NCI-H1105 treated with DMSO at 0.1 percent for 48 hours (cell line): ENCODE measurements around the gene AKT1.
A peak's percentile ranks its signal among the peaks of the same experiment; 100 is the strongest.
"Not testable (repeated sequence)": the region's sequence is repeated elsewhere in the genome, so short reads cannot be mapped to it uniquely, and the experiment has no call there.

Experiments
- DNase-seq: peaks from one replicate; lab custom pipeline; 2025; lab: John Stamatoyannopoulos, UW

Gene AKT1

DNA sequence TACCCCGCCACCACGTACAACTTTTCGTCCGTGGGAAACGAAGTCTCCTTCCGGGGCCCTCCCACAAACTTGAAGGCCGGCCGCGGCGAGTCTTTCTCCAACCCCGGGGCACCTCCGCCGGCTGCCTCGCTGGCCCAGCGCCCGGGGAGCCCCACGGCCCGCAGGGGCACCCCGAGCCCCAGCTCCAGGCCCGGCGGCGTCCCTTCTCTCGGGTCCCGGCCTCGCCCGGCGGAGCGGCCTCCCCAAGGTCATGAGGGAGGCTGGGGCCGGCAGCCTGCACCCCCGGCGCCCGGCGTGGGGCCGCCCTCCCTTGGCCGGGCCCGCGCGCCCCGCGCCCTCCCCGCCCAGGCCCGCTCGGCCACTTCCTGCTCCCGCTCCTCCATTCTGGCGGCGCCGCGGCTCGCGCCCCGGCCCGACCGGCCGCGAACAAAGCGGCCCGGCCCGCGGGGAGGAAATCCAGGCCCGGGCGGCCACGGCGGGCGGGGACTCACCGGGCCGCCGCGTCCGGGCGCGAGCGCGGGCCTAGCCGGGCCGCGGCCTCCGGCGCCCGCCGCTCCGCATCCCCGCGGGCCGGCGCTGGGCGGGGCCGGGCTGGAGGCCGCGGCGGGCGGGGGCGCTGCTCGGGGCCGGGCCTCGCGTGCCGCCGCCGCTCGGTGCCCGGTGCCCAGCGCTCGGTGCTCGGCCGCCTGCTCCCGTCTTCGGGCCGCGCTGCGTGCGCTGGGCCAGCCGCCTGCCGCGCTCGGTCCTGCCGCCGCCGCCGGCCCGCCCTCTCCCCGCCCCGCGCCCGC is at the start of gene AKT1:
AKT1 (minus strand) TSS at position 756 of the 788 bp plus-strand sequence. CDS start 3,105 bp downstream, outside the sequence.
- DNase-seq = no peak

DNA sequence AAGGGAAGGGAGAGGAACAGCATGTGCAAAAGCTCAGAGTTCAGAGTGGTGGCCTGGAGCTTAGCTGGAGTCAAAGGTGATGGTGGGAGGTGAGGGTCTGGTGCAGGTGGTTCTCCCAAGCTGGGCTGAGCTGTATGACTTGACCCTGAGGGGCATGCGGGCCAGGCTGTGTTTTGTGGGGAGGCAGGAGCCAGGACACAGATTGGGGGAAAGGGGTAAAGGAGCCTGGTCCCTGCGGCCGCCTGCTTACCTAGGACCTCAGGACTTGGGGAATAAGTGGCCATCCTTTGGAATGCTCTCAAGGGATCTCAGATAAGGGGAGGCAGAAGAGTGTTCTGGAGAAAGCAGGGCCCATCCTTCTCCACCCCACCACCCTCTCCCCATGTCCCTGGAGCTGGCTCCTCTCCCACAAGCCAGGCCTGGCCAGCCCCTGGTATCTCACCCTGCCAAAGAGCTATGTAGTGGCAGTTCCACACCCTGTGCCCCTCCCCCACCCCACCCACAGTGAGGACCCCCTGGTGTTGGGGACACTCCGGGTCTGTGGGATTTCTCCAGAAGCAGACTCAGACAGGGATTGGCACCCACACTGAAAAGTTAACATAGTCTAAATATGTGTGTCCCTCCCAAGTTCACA is 49.6 kb upstream of the AKT1 start:
- DNase-seq = no peak

DNA sequence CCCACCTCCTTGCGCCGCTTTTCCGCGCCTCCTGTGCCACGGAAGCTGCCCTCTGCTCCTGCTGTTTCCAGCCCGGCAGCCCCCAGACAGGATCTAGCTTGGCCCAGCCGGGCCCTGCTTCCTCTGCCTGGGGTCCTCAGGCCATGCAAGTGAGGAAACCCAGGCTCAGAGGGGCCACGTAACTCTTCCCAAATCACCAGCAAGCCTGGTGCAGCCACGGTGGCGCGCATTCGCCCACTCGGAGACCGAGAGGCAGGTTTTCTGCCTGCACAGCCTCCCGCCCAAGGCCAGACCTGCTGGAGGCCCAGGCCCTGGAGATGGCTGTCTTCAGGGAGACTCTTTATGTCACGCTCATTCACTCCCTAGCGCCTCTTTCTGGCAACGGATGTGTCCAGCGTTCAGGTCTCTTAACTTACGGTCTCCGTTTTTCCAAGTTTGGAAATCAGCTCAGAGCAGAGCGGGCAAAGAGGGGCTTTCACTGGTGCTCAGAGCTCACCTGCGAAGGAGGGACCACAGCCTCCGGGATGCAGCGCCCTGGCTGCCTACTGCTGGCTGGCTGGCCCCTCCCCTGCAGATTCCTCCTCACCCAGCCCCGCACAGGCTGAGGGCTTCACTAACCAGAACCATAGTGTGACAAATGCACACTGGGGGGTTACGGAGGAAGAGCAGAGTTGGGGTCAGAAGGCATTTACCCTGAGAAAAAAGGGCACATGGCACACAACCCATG is 48.9 kb upstream of the AKT1 start:
- no peak for DNase-seq

DNA sequence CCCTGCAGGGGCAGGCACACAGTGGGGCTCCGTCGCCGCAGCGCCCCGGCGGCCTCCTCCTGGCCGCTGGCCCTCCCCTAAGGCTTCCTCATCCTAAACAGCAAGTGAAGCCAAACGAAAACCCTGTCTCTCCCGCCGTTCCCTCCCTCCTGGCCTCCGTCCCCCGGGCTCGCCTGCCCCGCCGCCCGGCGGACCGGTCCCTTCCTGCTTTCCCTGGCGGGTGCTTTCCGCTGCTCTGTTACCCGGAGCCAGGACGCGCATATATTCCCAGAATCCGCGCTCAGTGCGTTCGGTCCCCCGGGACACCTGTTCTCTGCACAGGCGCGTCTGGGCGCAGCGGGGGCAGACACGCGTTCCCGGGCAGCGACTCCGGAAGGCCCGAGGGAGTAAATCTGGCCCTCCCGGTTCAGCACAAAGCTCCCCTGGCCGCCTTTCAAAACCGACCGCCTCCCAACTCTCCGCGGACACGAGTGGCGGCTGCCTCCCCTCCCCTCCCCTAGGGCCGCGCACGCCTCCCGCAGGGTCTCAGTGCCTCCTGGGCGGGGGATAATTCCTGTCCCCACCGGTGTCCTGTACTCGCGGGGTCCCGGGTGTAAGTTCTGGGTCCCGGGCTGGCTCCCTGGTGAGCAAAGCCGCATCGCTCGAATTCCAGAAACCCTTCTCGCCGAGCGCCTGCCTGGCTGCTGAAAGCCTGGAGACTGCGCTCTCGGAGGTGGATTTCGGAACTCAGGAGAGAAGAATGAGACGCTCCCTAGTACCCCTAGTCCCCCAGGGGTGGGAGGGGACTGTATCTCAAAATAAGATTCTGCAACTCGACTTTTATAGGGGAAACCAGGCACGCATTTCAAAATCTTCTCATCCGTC is 48.1 kb upstream of the AKT1 start:
- DNase-seq = no peak

GRCh38 chr14:104843006-104843405 is 47.5 kb upstream of the AKT1 start:
- no peak for DNase-seq

- DNase-seq = no peak
Observed at GRCh38 chr14:104841730-104842129, 46.2 kb upstream of the AKT1 start.

- DNase-seq = not testable (repeated sequence)
Observed at GRCh38 chr14:104836171-104836935, 40.8 kb upstream of the AKT1 start.

DNA sequence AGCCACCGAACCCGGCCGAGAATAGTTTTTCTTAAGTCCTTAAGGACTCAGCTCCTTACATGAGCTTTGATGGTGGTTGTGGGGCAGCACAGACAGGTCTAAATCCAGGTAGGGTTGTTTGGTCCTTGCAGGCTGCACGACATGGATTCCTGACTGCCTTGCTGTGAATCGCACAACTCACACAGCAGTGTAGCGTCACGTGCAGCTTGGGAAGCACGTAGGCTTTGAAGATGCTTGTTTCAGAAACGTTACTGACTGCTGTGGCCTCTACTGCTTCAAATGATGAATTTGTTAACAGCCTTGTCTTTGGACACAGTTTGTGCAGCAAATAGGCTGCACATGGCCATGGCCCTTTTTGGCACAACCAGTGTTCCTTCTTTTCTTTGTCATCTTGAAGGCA is 35.2 kb upstream of the AKT1 start:
- no peak for DNase-seq

DNA sequence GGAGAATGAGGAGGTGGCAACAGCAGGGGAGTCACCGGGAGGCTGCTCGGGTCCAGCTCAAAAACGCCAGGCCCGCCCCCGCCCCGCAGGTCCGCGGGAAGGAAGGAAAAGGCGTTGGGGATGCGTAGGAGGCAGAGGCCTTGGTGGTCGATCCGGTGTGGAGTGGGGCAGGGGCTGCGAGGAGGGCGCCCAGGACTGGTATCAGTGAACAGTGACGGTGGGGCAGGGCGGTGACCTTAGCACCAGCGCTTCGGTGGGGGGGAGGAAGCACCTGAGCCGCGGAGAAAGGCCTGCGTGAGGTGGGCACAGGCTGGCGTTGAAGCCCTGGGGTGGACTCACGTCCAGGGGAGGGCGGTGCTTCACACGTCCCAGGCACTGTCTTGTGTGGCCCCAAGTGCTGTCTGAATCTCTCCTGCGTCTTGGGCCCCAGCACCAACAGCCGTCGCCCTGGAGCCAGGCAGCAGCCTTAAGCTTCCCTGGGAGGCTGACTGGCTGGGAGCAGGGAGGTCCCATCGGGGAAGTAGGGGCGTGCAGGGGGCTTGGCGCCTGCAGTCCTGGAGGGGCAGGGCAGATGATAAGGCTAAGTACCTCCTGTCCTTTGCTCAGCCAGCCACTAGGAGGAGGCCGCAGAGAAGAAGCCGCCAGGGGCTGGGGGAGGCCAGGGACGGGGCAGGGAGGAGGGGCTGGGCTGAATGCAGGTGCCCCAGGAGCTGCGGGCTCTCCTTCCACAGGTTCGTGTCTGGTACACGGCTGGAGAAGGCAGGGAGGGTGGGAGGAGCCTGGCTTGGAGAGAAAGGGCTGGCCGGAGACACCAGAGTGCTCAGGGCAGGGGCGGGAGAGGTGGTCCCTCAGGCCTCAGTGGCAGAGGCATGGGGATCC is 31.9 kb upstream of the AKT1 start:
- DNase-seq = peak; percentile 74

DNA sequence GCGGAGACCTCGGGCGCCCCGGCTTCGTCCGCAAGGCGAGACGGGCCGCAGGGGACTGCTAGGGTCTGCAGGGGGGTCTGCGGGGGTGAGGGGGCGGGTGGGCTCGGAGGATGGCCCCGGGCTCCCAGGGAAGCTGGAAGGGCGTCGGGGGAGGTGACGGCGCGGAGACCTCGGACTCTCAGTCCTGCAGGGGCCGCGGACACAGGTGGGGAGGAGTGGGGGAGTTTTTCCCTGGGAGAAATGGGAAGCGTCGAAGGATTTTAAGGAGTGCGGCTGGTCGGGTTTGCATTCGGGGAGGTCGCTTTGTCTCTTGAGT is 31.3 kb upstream of the AKT1 start:
- peak; percentile 37 for DNase-seq

- DNase-seq = peak; percentile 71
Observed at GRCh38 chr14:104826189-104826860, 30.8 kb upstream of the AKT1 start.

DNA sequence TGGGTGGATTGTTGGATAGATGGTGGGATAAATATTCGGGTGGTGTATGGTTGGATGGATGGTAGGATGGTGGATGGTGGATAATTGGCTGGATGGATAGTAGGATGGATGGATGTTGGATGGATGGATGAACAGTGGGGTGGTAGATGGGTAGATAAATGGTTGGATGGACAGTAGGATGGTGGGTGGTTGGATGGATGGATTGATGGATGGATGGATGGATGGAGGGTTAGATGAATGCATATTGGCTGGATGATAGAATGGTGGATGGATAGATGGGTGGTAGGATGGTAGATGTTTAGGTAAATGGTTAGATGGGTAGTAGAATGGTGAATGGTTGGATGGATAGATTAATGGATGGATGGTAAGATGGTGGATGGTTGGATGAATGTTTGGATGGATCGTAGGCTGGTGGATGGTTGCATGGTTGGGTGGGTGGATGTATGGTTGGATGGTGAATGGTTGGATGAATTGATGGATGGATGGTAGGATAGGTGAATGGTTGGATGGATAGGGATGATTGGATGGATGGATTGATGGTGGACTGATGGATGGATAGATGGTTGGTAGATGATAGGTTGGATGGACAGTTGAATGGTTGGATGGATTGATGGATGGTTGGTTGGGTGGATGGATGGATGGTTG is 28.9 kb upstream of the AKT1 start:
- no peak for DNase-seq

GRCh38 chr14:104822821-104823615 is 27.5 kb upstream of the AKT1 start:
- no peak for DNase-seq

GRCh38 chr14:104821971-104822608 is 26.5 kb upstream of the AKT1 start:
- DNase-seq = no peak

DNA sequence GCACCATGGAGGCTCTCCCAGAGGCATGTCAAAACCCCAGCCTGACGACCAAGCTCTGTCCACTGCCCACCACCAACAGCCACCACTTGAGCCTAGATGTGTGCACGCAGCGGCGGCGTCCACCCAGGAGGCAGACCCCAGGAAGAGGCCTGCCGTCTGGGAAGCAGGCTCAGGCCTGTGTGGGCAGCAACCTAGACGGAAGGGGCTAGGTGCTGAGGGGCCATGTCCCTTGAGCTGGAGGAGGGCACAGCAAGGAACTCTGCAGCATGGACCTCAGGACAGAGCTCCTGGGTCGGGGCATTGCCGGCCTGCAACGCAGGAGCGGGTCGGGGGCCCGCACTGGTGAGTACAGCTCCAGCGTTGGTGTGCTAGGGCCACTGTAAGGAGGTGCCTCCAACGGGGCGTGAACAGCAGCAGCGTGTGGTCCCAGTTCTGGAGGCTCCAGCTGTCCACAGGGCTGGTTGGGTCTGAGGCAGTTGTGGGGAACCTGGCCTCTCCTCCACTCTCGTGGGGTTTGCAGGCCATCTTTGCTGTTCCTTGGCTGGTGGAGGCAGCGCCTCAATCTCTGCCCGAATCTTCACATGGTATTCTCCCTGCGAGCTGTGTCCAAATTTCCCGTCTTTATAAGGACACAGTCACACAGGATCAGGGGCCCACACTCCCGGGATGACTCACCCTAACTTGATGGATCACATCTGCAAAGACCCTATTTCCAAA is 25.8 kb upstream of the AKT1 start:
- no peak for DNase-seq

DNA sequence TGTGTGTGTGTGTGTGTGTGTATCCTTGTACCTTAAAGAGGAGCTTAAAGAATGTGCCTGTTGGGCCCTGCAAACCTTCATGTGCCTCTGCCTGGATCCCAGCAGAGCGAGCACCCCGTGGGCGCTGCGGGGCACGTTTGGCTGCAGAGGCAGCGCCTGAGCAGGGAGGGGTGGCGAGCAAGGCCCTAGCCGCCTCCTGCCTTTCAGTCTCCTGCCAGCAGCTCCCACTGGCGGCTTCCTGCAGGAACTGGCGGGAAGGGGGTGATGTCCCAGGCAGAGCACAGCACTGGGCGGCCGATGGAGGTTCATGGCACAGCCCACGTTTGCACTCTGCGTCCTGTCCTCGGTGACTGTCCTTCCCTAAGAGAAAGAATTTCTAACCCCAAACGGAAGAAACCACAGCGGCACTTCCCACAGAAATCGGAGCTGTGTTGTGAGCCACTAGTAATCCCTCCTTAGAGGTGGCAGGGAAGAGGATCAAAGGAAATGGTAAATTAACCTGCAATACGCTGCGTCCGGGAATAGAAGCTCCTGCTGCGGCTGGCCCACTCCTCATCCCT is 25.2 kb upstream of the AKT1 start:
- no peak for DNase-seq

- DNase-seq = no peak
Observed at GRCh38 chr14:104819361-104819781, 23.8 kb upstream of the AKT1 start.
